Karpas-422 (cell line): Measurements from ENCODE around the gene RGS6. TPM values are rescaled to one million over a fixed set of nuclear protein-coding genes. Genes with fewer than 3 reads are reported as not detected.
A peak's percentile ranks its signal among the peaks of the same experiment; 100 is the strongest.
"Not testable (repeated sequence)": the region's sequence is repeated elsewhere in the genome, so short reads cannot be mapped to it uniquely, and the experiment has no call there.

ENCODE experiments used
- DNase-seq: peaks from one replicate; pipeline ENCODE4 v3.0.0-alpha.2; 2015
- H2AFZ ChIP-seq: fragments of 200-600 bp; sonication (generic); 2 replicates; pipeline ENCODE4 v1.6.1; 2014; ENCODE audit warnings: antibody characterized with exemption, low read length, mixed read lengths
- H3K27ac ChIP-seq: fragments of 200-600 bp; sonication (generic); 2 replicates; pipeline ENCODE4 v1.5.1; 2014; ENCODE audit warnings: mild to moderate bottlenecking, low read length, moderate library complexity
- H3K27me3 ChIP-seq: fragments of 200-600 bp; sonication (generic); 2 replicates; pipeline ENCODE4 v1.6.1; 2014; ENCODE audit warnings: low read length, mixed read lengths
- H3K36me3 ChIP-seq: fragments of 200-600 bp; sonication (generic); 2 replicates; pipeline ENCODE4 v1.6.1; 2014; ENCODE audit warnings: low read length, mixed read lengths; ENCODE audit not compliant: insufficient read depth
- H3K4me1 ChIP-seq: fragments of 200-600 bp; sonication (generic); 2 replicates; pipeline ENCODE4 v1.6.1; 2014; ENCODE audit warnings: mild to moderate bottlenecking, low read length, mixed read lengths
- H3K4me2 ChIP-seq: fragments of 200-600 bp; sonication (generic); 2 replicates; pipeline ENCODE4 v1.6.1; 2014; ENCODE audit warnings: low read length, low read depth, mild to moderate bottlenecking; ENCODE audit not compliant: poor library complexity, severe bottlenecking
- H3K4me3 ChIP-seq: fragments of 200-600 bp; sonication (generic); 2 replicates; pipeline ENCODE4 v1.5.1; 2014; ENCODE audit warnings: mild to moderate bottlenecking, antibody characterized with exemption, low read length, mixed read lengths
- H3K79me2 ChIP-seq: fragments of 200-600 bp; sonication (generic); 2 replicates; pipeline ENCODE4 v1.6.1; 2014; ENCODE audit warnings: mild to moderate bottlenecking, low read length, mixed read lengths
- H3K9ac ChIP-seq: fragments of 200-600 bp; sonication (generic); 2 replicates; pipeline ENCODE4 v1.6.0; 2014; ENCODE audit warnings: low read length
- H3K9me2 ChIP-seq: fragments of 200-600 bp; sonication (generic), shearing (Covaris generic); replicated peaks from 2 replicates; pipeline ENCODE4 v1.6.0; 2014; ENCODE audit warnings: mild to moderate bottlenecking, low read length, moderate library complexity; ENCODE audit not compliant: insufficient read depth
- H3K9me3 ChIP-seq: fragments of 300-700, 200-600 bp; sonication (generic); 2 replicates; pipeline ENCODE4 v1.6.1; 2014; ENCODE audit warnings: low read length, mixed read lengths
- H4K20me1 ChIP-seq: fragments of 200-600 bp; sonication (generic); 2 replicates; pipeline ENCODE4 v1.6.1; 2014; ENCODE audit warnings: mild to moderate bottlenecking, antibody characterized with exemption, low read length, low read depth; ENCODE audit not compliant: insufficient read depth
- total RNA-seq: library from RNA; depleted of rRNA; stranded (reverse); fragments of >200 nt; shearing (Covaris generic); gene quantifications from 2 replicates; pipeline ENCODE4 v1.2.3, GENCODE V29; 2014; ENCODE audit warnings: low replicate concordance

The RGS6 gene
- total RNA-seq, 1 experiment from 2014 or later, result 0.07 TPM

DNA sequence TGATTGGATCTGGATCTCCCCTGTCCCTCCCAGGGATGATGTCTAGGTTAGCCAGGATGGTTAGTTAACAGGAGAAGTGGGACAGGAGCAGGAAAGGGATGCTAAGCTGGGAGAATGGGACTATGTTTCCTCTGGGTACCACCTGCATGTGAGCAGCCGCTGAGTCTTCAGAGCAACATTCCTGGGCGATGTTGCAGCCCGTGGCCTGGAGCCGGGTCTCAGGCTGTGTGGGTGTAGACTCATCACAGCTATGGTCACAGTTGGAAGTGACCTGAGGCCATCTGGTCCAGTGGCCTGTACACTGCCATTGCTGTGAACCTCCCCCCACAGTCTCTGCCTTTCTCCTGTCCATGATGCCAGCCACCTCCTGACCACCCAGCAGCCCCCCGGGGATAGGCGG is 539.1 kb downstream of the RGS6 start:
- no peaks in the 10 kb centered on the region for H3K9me2 ChIP-seq

DNA sequence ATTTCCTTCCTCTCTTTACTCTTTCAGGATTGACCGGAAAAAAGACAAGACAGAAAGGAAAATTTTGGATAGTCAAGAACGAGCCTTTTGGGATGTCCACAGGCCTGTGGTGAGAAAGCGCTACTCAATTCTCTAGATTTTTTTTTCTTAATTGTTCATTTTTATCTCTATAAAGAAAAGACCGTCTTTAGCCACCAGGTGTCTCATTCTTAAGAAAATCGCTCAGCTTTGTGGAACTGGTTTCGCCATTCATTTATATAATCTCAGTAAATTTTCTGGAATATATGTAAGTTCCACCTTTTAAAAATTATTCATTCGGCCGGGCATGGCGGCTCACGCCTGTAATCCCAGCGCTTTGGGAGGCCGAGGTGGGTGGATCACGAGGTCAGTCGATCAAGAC is 540.6 kb downstream of the RGS6 start:
- no peaks in the 10 kb centered on the region for H3K27me3 ChIP-seq
- no peaks in the 10 kb centered on the region for H3K79me2 ChIP-seq
- no peaks in the 10 kb centered on the region for H3K9me3 ChIP-seq
- peak; percentile 58 for DNase-seq
- H3K27ac ChIP-seq, result no peak overlapping the region
- no peak overlapping the region for H3K4me2 ChIP-seq
- no peak overlapping the region for H3K4me3 ChIP-seq
- H3K9ac ChIP-seq, result no peak overlapping the region
- H4K20me1 ChIP-seq, result no peaks in the 10 kb centered on the region
- no peaks in the 10 kb centered on the region for H3K9me2 ChIP-seq
- H2AFZ ChIP-seq, result no peak overlapping the region
- H3K36me3 ChIP-seq, result no peaks in the 10 kb centered on the region
- H3K4me1 ChIP-seq, result no peaks in the 10 kb centered on the region

More for the DNA sequence above, 539.1 kb downstream of the RGS6 start:
- H3K4me1 ChIP-seq, result no peaks in the 10 kb centered on the region
- H3K79me2 ChIP-seq, result no peaks in the 10 kb centered on the region
- H4K20me1 ChIP-seq, result no peaks in the 10 kb centered on the region
- H3K4me3 ChIP-seq, result no peak overlapping the region
- no peak overlapping the region for H3K9ac ChIP-seq
- H3K27me3 ChIP-seq, result peaks cover 2% of the 10 kb centered on the region
- H3K4me2 ChIP-seq, result no peak overlapping the region
- H3K36me3 ChIP-seq, result peaks cover 2% of the 10 kb centered on the region; the same call in 1 of the 2 replicates
- peaks cover 6% of the 10 kb centered on the region for H3K9me3 ChIP-seq
- H2AFZ ChIP-seq, result no peak overlapping the region
- no peak overlapping the region for H3K27ac ChIP-seq
- DNase-seq, result no peak

DNA sequence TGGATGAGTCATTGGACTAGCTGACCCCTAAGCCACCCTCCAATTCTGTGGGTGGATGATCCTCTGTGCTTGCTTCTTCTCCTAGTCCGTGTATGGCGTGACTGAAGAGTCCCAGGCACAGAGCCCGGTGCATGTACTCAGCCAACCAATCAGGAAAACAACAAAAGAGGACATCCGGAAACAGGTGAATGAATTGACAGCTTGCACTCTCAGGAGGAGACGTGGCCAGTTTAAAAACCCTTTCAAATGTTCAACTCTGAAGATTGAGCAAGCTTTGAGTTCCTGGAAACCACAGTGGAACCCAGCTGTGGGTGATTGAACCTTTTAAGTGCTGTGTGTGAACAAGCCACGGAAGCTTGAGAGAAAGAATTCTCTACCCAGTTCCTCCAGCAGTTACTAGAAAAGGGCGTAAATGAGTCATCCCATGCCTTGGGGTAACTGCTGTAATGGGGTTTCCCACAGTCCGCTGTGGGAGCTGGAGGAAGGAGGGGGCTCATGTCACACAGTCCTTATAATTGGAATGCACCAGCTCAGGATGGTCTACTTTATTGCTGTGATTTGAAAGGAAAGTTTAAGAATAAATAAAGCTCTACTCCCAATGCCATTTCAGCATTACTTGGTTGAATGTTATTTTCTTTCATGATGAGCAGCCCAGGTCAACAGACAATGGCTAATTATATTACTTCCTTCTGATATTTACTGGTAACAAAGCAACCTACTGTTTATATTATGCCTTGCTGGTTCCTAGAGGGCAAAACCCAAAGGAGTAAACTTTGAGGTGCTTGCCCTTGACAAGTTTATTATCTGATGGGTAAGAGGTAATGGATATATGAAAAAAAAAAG is 544.6 kb downstream of the RGS6 start:
- no peak for DNase-seq
- H3K27me3 ChIP-seq, result no peaks in the 10 kb centered on the region
- no peaks in the 10 kb centered on the region for H3K36me3 ChIP-seq
- H3K4me1 ChIP-seq, result peaks cover 11% of the 10 kb centered on the region
- H3K4me2 ChIP-seq, result no peak overlapping the region
- H2AFZ ChIP-seq, result no peak overlapping the region
- H3K4me3 ChIP-seq, result no peak overlapping the region
- H3K9me3 ChIP-seq, result no peaks in the 10 kb centered on the region
- H3K27ac ChIP-seq, result no peak overlapping the region
- H3K9ac ChIP-seq, result no peak overlapping the region
- H3K9me2 ChIP-seq, result no peaks in the 10 kb centered on the region
- no peaks in the 10 kb centered on the region for H3K79me2 ChIP-seq
- no peaks in the 10 kb centered on the region for H4K20me1 ChIP-seq

DNA sequence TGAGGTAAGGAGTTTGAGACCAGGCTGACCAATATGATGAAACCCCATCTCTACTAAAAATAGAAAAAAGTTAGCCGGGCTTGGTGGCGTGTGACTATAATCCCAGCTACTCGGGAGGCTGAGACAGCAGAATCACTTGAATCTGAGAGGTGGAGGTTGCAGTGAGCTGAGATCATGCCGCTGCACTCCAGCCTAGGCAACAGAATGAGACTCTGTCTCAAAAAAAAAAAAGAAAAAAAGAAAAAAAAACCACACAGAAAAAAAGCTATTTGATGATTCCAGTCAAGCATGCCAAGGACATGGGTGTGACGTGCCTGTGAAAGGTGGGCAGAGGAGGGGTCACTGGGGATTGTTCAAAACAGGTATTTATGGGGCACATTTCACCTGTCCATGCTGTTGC is 545.3 kb downstream of the RGS6 start:
- H3K79me2 ChIP-seq, H3K27ac ChIP-seq, H4K20me1 ChIP-seq, H3K4me2 ChIP-seq, H3K27me3 ChIP-seq, H3K4me3 ChIP-seq, H3K9me3 ChIP-seq, H3K9me2 ChIP-seq, DNase-seq, H2AFZ ChIP-seq, H3K36me3 ChIP-seq, H3K9ac ChIP-seq: not testable (repeated sequence)
- H3K4me1 ChIP-seq, result peaks cover 11% of the 10 kb centered on the region

DNA sequence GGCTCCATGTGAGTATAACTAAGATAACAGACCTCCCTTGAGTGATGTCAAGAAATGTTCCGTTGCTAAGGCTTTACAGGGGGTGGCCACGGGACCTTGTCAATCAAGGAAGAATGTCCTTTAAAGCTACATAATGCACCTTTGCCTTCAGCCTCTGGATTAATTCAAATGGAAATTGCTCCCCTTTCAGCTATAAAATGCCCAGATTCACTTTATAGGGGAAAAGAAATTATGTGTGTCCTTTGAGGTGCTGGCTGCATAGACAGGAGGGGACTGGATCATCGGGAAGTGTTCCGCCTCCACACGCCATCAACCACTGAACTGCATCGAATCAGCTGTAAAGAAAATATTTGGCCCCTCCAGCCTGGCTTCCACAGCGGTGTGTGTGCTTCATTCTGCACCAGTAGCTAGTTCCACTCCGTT is 546.3 kb downstream of the RGS6 start:
- Histone ChIP-seq H3K27ac (no peak overlapping the region), H2AFZ (no peak overlapping the region)

DNA sequence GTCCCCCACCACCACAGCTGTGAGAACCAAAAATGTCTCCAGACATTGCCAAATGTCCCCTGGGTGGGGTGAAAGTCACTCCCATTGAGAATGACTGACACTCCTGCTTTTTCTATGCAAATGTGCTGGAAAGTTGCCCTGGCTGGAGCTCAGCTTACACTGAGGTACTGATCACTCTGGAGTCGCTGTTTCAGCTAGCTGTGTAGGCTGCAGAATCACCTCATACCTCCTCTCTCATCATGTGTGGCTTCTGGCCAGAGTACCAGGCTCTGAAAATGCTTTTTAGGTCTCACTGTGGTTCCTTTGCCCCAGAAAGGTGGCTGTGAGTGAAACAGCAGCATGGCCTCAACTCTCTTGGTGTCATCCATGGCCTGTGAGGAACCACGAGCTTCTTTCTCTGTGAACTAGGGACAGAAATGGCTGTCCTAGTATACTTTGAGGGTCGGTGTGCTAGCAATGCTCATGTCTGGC is 547.3 kb downstream of the RGS6 start:
- peak overlapping the region; percentile 4 for H3K4me2 ChIP-seq
- H2AFZ ChIP-seq, result no peak overlapping the region
- H3K27me3 ChIP-seq, result no peaks in the 10 kb centered on the region
- H3K9ac ChIP-seq, result 0 out of 2 replicates have a peak overlapping the region, but pooled peaks have one; percentile 19
- peak; percentile 63 for DNase-seq
- no peak overlapping the region for H3K27ac ChIP-seq
- H3K9me3 ChIP-seq, result no peaks in the 10 kb centered on the region
- no peaks in the 10 kb centered on the region for H3K79me2 ChIP-seq
- H3K9me2 ChIP-seq, result no peaks in the 10 kb centered on the region
- H3K4me1 ChIP-seq, result peaks cover 11% of the 10 kb centered on the region
- no peaks in the 10 kb centered on the region for H3K36me3 ChIP-seq
- no peaks in the 10 kb centered on the region for H4K20me1 ChIP-seq
- no peak overlapping the region for H3K4me3 ChIP-seq

More for the DNA sequence above, 546.3 kb downstream of the RGS6 start:
- H4K20me1 ChIP-seq, result no peaks in the 10 kb centered on the region
- no peaks in the 10 kb centered on the region for H3K9me2 ChIP-seq
- no peaks in the 10 kb centered on the region for H3K9me3 ChIP-seq
- no peaks in the 10 kb centered on the region for H3K36me3 ChIP-seq
- no peaks in the 10 kb centered on the region for H3K79me2 ChIP-seq
- no peak for DNase-seq
- H3K27me3 ChIP-seq, result no peaks in the 10 kb centered on the region
- peaks cover 11% of the 10 kb centered on the region for H3K4me1 ChIP-seq
- no peak overlapping the region for H3K4me3 ChIP-seq
- H3K4me2 ChIP-seq, result no peak overlapping the region
- no peak overlapping the region for H3K9ac ChIP-seq

DNA sequence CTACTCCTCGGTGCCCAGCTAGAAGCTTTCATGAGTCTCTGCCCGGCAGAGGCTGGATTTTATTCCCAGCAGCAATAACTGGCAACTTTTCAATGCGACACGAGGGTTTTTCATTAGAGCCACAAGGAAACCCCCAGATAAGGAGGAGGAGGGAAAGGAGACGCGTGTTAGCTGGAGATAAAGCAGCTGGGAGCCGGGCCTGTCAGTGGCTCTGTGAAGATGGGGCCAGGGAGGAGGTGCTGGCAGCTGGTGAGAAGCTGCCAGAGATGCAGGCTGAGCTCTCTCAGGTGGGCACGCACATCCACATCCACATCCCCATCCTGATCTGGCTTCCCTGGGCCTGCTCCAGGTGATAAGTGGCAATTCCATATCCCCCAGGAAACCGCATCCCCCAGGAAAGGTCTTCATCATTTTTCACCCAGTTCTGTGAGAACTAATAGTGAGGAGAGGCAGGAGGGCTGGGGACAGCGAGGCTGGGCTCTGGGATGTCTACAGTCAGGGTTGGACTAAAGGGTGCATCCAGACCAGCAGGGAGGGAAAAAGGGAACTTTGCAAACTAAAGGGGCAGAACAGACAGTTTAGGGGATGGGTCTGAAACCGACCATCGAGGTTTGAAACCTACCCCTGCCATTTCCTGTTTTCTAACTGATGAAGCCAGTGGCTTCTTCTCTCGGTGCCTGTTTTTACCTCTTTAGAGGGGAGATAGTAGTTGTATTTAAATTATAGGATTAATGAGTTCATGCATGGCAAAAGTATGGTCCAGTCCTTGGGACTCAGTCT is 548.4 kb downstream of the RGS6 start:
- Histone ChIP-seq H2AFZ (no peak overlapping the region), H3K4me3 (no peak overlapping the region), H3K9me3 (no peaks in the 10 kb centered on the region), H3K9me2 (no peaks in the 10 kb centered on the region), H3K36me3 (no peaks in the 10 kb centered on the region), H3K27ac (no peak overlapping the region), H3K4me2 (no peak overlapping the region), H4K20me1 (no peaks in the 10 kb centered on the region), H3K4me1 (peaks cover 11% of the 10 kb centered on the region), H3K27me3 (no peaks in the 10 kb centered on the region), H3K79me2 (no peaks in the 10 kb centered on the region), H3K9ac (no peak overlapping the region)
- DNase-seq, result no peak

DNA sequence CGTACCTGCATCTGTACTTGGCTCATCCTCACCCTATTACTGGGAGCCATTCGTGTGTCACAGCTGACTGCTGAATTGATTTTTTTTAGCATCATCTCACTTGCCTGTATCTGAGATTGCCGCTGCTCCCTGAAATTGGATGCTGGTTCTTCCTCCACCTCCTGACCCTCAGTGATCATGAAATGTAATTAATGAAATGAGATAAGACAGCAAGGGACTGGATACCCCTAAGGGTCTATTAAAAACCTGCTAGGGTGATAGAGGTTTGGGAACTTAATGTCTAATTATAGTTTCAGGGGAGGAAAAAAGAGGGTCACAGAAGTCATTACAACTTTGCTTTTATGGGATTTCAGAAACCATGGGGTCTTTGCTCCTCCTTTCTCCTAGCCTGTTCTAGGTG is 551.1 kb downstream of the RGS6 start:
- H3K36me3 ChIP-seq, result no peaks in the 10 kb centered on the region
- DNase-seq, result no peak
- no peak overlapping the region for H3K27ac ChIP-seq
- no peaks in the 10 kb centered on the region for H3K9me3 ChIP-seq
- H3K4me3 ChIP-seq, result no peak overlapping the region
- no peak overlapping the region for H3K4me2 ChIP-seq
- no peaks in the 10 kb centered on the region for H3K79me2 ChIP-seq
- H4K20me1 ChIP-seq, result no peaks in the 10 kb centered on the region
- peaks cover 11% of the 10 kb centered on the region for H3K4me1 ChIP-seq
- H3K9ac ChIP-seq, result no peak overlapping the region
- H3K9me2 ChIP-seq, result no peaks in the 10 kb centered on the region
- no peak overlapping the region for H2AFZ ChIP-seq
- H3K27me3 ChIP-seq, result no peaks in the 10 kb centered on the region; the same call in 1 of the 2 replicates
